ENCODE measurements around the gene TMED10. TPM values are rescaled to one million over a fixed set of nuclear protein-coding genes. Genes with fewer than 3 reads are reported as not detected.

TMED10 gene
- total RNA-seq, 1 donor: 306 TPM

- DNase-seq (ENCODE audit: insufficient read length, low spot score, missing footprints): peak; percentile 14
- Histone ChIP-seq H3K4me1 (ENCODE audit: insufficient read depth, low read length) (peaks cover 33% of the 10 kb centered on the region), H3K27me3 (ENCODE audit: insufficient read depth, low read length) (no peaks in the 10 kb centered on the region), H3K4me2 (ENCODE audit: insufficient read depth, low read length) (no peak overlapping the region), H2AFZ (ENCODE audit: low read length) (peak overlapping the region; percentile 38), H3K36me3 (ENCODE audit: insufficient read depth, low read length) (no peaks in the 10 kb centered on the region), H4K20me1 (ENCODE audit: insufficient read depth, low read length) (no peaks in the 10 kb centered on the region), H3K79me2 (ENCODE audit: insufficient read depth, low read length) (no peaks in the 10 kb centered on the region), H3K27ac (ENCODE audit: low read depth, low read length) (no peak overlapping the region), H3K9me3 (ENCODE audit: low read depth, low read length) (no peaks in the 10 kb centered on the region), H3K4me3 (ENCODE audit: insufficient read depth, low read length) (no peak overlapping the region)
- TF ChIP-seq CTCF (IDR thresholded peaks at IDR 0.05; ENCODE audit: extremely low read depth, low read depth, low read length): no peak
Measured at GRCh38 chr14:75181293-75182062, 5.1 kb upstream of the TMED10 start.

GRCh38 chr14:75175677-75176141 is 703 bp downstream of the TMED10 start:
- Histone ChIP-seq H3K4me2 (ENCODE audit: insufficient read depth, low read length) (peak overlapping the region; percentile 96), H3K9me3 (ENCODE audit: low read depth, low read length) (no peaks in the 10 kb centered on the region), H3K36me3 (ENCODE audit: insufficient read depth, low read length) (no peaks in the 10 kb centered on the region), H3K4me1 (ENCODE audit: insufficient read depth, low read length) (no peaks in the 10 kb centered on the region), H3K79me2 (ENCODE audit: insufficient read depth, low read length) (peaks cover 57% of the 10 kb centered on the region), H3K27me3 (ENCODE audit: insufficient read depth, low read length) (no peaks in the 10 kb centered on the region), H4K20me1 (ENCODE audit: insufficient read depth, low read length) (peaks cover 40% of the 10 kb centered on the region), H3K4me3 (ENCODE audit: insufficient read depth, low read length) (peak overlapping the region; percentile 94), H2AFZ (ENCODE audit: low read length) (peak overlapping the region; percentile 90), H3K27ac (ENCODE audit: low read depth, low read length) (peak overlapping the region; percentile 99)
- no peak for DNase-seq (ENCODE audit: insufficient read length, low spot score, missing footprints)
- no peak for TF ChIP-seq CTCF (IDR thresholded peaks at IDR 0.05; ENCODE audit: extremely low read depth, low read depth, low read length)

GRCh38 chr14:75174066-75174465 is 2.3 kb downstream of the TMED10 start:
- peak overlapping the region; percentile 96 for H3K4me2 ChIP-seq (ENCODE audit: insufficient read depth, low read length)
- H3K4me1 ChIP-seq (ENCODE audit: insufficient read depth, low read length): no peaks in the 10 kb centered on the region
- H3K36me3 ChIP-seq (ENCODE audit: insufficient read depth, low read length): no peaks in the 10 kb centered on the region
- no peaks in the 10 kb centered on the region for H3K27me3 ChIP-seq (ENCODE audit: insufficient read depth, low read length)
- H3K4me3 ChIP-seq (ENCODE audit: insufficient read depth, low read length): no peak overlapping the region
- H2AFZ ChIP-seq (ENCODE audit: low read length): no peak overlapping the region
- H3K9me3 ChIP-seq (ENCODE audit: low read depth, low read length): no peaks in the 10 kb centered on the region
- peaks cover 74% of the 10 kb centered on the region for H3K79me2 ChIP-seq (ENCODE audit: insufficient read depth, low read length)
- no peak for DNase-seq (ENCODE audit: insufficient read length, low spot score, missing footprints)
- no peak overlapping the region for H3K27ac ChIP-seq (ENCODE audit: low read depth, low read length)
- peaks cover 52% of the 10 kb centered on the region for H4K20me1 ChIP-seq (ENCODE audit: insufficient read depth, low read length)
- no peak for TF ChIP-seq CTCF (IDR thresholded peaks at IDR 0.05; ENCODE audit: extremely low read depth, low read depth, low read length)

GRCh38 chr14:75170772-75171171 is 5.6 kb downstream of the TMED10 start:
- Histone ChIP-seq H3K9me3 (ENCODE audit: low read depth, low read length) (no peaks in the 10 kb centered on the region), H3K4me2 (ENCODE audit: insufficient read depth, low read length) (no peak overlapping the region), H2AFZ (ENCODE audit: low read length) (no peak overlapping the region), H3K27ac (ENCODE audit: low read depth, low read length) (no peak overlapping the region), H3K4me1 (ENCODE audit: insufficient read depth, low read length) (peaks cover 6% of the 10 kb centered on the region), H4K20me1 (ENCODE audit: insufficient read depth, low read length) (peaks cover 81% of the 10 kb centered on the region), H3K27me3 (ENCODE audit: insufficient read depth, low read length) (no peaks in the 10 kb centered on the region), H3K36me3 (ENCODE audit: insufficient read depth, low read length) (no peaks in the 10 kb centered on the region), H3K4me3 (ENCODE audit: insufficient read depth, low read length) (no peak overlapping the region), H3K79me2 (ENCODE audit: insufficient read depth, low read length) (peaks cover 99% of the 10 kb centered on the region)
- TF ChIP-seq CTCF (IDR thresholded peaks at IDR 0.05; ENCODE audit: extremely low read depth, low read depth, low read length): no peak
- no peak for DNase-seq (ENCODE audit: insufficient read length, low spot score, missing footprints)

All from osteoblast (primary cell).